Activated CD4-positive, alpha-beta T cell treated with anti-CD3 and anti-CD28 coated beads, Interleukin-2, amount 50 U/mL, for 48 hours (primary cell): Measurements from ENCODE around the gene CCR5AS.
"Not testable (repeated sequence)": the region's sequence is repeated elsewhere in the genome, so short reads cannot be mapped to it uniquely, and the experiment has no call there.

Experiments used
- DNase-seq, 2 experiments: peaks; one replicate each; pipeline ENCODE4 v3.0.0-alpha.2; 2020

The CCR5AS gene

DNA sequence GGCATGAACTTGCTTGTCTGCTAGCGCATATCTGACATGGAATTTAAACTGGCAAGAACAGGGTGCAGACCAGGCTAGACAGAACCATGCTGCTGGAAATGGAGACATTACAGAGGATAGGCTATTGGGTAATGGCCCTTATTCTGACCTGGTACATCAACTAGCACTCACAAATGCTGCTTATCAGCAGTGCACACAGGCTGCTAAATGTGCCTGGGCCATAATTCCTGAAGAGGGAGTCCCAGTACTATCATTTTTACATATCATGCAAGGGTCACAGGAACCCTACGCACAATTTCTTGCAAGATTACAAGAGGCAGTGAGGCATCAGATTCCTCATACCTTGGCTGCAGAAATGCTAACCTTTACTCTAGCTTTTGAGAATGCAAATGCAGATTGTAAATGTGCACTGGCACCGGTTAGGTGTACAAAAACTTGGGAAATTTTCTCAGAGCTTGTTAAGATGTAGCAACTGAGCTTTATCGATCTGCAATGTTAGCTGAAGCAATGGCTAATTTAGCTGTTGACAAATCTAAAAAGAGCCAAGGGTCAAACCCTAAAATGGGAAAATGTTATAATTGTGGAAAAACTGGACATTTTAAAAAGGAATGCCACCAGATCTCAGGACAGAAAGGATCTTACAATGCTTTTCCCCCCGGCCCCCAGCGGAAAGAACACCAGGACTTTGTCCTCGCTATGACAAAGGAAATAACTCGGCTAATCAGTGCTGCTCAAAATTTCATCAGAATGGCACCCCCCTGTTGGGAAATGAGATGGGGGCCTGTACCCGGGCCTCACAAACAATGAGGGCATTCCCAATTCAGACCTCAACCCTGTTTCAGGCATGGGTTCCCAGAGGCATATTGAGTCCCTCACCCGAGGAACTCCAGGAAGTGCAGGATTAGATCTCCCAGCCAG lies 21.3 kb upstream of the CCR5AS start:
- DNase-seq = no peak

DNA sequence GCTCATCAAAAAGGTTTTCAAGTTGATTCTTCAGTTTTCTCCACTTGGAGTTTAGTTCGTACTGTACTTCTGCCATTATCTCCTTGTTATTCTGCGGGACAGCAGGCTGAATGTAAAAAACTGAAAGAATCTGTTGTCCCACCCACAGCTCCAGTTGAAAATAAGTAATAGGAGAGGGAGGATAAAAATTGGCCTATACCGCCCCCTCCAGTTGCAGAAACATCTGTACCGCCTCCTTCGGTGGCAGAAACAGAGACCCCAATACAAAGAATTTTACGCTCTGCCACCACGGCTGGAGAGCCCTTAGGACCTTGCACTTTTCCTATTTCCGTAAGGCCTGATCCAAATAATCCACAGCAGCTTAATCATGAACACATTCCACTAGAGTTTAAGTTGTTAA lies 20.5 kb upstream of the CCR5AS start:
- DNase-seq = not testable (repeated sequence)

DNA sequence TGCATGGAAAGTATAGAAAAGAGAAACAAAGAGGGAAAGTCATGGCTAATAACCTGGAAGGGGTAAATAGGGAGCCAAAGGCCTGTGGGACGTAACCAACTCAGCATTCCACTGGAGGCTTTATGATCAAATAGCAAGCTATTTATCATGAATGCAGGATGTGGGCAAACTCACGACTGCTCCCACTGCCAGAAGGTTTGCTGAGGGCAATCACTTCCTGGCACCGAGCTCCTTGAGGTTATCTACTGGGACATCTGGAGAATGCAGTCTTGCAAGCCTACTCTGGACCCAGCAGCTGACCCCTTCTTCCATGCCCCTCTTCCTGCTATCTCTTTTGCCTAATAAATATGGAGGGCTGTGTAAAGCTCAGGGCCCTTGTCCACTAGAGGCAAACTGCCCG lies 19.6 kb upstream of the CCR5AS start:
- DNase-seq = not testable (repeated sequence)

DNA sequence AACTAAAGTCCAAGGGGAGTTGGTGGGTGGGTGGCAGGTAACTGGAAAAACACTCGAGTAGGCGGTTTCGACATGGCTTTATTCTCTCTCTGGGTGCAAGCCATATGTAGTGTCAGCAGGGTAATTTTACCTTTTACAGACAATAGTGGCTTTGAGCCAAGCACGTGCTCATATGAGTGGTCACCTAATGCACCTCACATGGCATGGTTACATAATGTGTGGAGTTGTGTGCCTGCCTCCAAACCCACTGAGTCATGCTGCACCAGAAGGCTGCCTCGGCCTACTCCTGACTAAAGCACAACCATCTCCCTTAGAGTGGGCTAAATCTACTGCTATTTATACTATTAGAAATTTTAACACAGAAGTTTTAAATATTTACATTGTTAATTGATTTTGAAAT lies 16.7 kb upstream of the CCR5AS start:
- DNase-seq = no peak

DNA sequence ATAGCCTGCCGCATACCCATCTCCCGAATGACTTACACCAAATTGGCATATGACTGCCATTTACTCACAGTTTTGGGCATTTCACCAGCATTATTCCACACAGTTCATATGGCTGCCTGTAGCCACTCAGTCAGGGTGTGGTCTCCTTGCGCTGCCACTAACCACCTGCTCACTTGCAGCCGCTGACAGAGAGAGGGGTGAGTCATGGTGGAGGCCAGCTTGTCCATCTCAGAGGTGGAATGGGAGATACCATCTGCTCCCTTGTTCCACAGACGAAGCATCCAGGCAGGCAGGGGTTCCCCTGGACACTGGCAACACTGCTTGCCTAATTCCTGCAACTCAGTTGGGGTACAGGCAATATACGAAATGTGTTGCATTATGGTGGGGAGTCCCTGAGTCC lies 15.8 kb upstream of the CCR5AS start:
- no peak for DNase-seq

DNA sequence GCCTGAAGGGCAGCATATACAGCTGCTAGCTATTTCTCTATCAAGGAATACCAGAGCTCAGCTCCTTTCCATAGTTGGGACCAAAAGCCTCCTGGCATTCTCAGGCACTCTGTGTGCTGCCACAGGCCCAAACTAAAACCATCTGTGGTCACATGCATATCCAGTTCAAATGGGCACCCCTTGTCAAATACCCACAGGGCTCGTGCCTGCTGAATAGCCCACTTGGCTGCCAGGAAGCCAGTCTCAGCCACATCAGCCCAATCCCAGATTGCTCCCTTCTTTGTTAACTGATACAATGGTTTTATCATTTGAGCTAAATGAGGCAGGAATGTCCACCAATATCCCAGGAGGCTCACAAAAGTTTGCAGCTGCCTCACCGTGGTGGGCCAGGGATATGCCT lies 14.1 kb upstream of the CCR5AS start:
- no peak for DNase-seq

DNA sequence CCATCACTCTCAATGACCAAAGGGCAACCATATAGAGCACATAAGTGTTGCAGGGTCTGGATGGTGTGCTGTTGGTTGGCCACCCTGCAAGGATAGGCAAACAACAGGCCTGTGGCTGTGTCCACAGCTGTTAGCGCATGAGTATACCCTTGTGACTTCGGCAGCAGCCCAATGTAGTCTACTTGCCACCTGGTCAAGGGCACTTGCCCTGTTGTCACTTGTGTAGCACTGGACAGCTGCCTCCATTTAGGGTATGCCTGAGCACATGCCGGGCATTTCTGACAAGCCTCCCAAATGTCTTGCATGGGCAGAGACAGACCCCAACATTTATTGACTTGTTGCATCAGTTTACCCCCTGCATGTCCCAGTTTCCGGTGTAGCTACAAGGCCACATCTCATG lies 12.9 kb upstream of the CCR5AS start:
- DNase-seq = no peak

DNA sequence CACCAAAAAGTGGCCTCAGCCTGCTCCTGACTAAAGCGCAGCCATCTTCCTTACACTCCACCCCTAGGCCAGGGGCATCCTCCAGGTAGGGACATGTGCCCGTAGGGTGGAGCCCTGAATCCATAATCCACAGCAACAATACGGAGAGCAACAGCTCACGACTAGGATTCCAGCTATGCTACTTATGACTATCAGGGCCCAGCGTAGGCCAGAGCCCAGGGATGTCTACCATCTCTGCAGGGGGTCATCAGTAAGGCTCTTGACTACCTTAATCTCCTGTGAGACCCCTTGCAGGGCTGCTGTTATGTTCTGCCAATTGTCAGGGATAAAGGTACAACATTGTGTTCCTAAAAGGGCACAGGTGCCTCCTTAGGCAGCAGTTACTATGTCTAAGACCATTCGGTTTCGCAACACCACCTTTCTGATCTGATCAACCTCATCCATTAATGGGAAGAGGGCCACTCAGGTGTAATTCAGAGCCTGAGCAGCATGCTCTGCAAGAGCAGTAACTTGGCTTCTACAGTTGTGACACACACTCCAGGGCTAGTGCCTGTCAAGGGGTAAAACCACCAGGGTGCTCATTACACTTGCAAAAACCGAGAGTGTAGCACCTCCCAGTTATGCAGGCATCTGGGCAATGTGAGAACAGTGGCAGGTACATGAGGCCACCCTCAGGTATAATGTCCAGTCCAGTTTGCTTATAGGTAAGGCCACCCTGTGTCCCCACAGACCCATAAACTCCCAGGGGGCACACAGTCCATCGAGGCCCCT lies 11.2 kb upstream of the CCR5AS start:
- no peak for DNase-seq

DNA sequence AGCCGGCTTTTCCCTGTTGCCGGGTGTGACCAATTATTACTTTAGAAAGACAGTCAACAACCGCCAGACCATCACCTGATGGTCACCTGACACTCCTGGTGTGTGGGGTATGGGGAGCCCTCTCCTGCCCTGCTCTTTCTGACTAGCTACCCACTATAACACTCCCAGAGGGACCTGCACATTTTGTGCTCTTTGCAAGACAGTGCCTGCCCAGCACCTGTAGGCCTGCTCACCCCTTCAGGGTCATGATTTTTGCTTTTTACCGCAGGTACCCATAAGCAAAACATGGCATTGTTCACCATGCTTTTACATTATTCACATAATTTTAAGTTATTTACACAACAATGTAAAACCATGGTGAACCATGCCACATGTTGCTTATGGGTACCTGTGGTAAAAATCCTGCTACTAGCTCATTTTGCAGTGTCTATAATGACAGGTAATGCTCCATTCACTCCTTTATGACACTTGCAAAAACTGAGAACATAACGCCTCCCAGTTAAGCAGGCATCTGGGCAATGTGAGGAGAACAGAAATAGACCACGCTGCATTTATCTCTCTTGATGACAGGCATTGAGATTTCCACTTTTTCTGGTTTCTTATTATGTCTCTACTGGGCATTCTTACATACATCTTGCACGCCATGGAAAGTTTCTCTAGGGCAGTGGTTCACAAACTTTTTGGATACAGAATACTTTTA lies 10.1 kb upstream of the CCR5AS start:
- no peak for DNase-seq

DNA sequence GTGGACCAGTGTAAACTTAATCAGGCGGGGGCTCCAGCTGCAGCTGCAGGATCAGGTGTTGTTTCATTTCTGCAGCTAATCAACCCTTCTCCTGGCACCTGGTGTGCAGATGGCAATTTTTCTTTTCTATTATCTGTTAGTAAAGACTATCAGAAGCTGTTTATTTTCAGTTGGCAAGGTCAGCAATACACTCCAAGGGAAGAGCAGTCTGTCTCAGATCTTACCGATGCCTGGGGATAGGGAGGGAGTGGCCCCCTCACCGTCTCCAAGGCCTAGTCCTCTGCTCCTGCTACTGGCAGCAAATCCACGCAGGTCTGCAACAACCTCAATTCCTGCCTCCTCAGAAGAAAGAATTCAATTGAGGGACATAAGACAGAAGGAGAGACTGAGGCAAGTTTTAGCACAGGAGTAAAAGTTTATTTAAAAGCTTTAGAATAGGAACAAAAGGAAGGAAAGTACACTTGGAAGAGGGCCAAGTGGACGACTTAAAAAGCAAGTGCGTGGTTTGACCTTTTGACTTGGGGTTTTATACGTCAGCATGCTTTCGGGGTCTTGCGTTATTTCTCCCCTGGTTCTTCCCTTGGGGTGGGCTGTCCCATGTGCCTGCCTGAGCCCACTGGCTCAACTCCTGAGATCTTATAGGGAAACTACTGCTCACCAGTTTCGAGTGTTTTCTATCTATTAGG lies 9.4 kb upstream of the CCR5AS start:
- DNase-seq = no peak

DNA sequence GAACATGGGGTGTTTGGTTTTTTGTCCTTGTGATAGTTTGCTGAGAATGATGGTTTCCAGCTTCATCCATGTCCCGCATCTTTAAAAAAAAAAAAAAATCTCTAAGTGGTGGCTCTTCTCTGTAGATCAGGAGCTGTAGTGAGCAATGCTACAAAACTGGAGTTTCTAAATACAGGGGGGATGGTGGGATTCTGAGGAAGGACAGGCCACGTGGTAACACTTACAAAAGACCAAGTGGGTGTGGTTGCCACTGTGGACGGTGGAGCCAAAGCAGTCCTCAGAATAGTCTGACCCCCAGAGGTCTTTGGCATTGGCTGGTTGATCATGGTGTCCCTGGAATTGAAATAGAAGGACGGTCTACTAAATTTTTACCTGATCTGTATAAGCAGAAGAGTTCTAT lies 7.9 kb upstream of the CCR5AS start:
- DNase-seq = no peak

DNA sequence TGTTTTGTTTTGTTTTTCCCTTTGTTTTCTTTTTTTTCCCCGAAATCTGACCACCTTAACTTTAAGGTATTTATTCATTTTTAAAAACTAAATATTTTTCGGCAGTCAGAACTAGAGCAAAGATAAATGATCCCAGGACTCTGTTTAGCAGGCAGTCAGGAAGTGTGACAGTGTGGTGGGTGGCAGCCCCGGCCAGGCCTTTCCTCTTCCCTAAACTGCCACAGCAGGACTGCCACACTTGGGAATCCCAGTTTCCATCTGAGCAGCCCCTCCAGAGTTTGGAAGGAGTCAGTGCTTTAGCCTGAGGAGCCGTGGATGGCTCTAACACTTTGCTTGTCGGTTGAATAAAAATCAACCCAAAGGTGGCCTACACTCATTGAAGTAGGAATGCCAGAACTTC lies 7.1 kb upstream of the CCR5AS start:
- DNase-seq = no peak

DNA sequence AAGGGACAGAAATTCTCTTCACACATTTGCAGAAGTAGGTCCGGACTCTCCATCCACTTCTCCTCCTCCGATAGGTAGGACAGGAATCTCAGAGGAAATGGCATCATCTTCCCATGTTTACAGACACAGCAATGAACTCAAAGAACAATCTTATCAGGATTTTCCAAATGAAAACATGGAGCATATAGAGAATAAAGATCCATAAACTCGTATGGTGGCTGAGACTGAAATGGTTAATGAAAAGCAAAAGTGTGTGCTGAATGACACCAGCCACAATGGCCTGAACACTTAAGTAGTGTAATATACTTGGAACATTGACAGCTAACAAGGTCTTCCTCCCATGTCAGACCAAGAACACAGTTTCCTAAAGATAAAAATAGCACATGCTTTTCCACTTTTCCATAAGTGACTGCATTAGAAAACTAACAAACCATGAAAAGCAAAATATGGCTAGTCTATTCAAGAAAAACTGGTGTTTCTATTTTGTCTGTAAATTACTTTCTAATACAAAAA lies 6.0 kb upstream of the CCR5AS start:
- DNase-seq = no peak

DNA sequence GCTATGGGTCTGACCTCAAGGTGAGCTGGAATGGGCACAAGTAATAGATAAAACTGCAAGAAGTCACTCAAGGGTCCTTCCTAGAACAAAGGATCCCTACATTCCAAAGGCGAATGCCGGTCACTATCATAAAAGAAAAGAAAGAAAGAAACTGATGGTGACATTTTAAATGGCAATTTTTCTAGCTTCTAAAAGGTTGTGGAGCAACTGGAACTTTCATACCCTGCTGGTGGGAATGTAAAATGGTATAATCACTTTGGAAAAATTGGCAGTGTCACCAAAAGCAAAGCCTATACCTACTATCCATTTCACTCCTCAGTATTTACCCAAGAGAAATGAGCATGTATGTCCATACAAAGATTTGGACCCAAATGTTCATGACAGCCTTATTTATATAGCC lies 4.4 kb upstream of the CCR5AS start:
- DNase-seq = no peak

DNA sequence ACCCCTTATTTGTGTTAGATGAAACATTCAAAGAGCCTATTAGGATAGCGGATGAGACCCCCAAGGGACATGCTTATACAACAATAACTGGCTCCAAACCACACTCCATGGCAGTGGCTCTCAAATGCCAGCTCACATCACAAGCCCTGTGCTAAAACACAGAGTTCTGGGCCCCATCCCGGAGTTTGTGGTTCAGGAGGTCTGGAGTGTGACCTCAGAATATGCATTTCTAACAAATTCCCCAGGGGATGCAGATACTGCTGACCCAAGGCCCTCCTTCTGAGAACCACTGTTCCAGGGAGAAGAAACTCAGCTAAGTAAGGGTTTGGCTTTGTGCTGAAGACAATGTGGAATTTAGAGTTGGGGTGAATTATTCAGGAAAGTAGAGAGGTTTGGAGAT lies 3.8 kb upstream of the CCR5AS start:
- no peak for DNase-seq

DNA sequence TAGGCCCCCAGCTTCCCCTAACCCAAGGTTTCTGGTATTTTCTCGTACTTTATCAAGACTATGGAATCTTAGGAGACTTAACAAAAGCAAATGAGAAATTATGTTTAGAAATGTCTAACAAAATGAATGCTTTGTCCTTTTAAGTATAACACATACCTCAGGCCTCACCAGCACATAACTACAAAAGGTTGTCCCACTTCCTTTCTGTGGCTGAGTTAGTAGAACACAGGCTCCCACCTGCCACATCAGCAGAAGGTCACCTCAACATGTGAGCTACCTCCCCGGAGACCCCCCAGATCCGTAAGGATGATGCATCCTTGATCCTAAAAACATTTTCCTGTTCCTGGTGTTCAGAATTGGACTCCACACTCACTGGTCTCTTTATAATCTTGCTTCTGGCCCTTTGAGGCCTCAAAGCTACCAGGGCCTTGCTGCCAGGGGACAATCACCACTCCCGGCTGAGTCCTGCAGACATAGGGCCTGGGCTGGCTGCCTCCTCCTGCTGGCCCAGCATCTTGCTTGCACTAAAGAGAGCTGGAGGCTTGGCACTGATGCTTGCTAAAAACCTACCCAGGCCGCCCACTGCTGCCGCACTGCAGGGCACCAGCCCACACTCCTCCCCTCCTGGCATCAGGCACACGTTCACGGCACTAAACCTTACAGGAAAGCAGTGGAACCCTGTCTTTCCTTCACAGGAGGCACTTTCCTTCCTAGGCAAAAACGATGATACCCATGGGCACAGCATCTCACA lies 3.0 kb upstream of the CCR5AS start:
- no peak for DNase-seq

DNA sequence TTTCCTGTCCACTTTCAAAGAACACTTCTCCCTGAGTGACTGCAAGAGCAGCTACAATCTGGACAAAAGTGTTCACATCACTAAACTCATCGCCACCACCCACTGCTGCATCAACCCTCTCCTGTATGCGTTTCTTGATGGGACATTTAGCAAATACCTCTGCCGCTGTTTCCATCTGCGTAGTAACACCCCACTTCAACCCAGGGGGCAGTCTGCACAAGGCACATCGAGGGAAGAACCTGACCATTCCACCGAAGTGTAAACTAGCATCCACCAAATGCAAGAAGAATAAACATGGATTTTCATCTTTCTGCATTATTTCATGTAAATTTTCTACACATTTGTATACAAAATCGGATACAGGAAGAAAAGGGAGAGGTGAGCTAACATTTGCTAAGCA lies 2.0 kb upstream of the CCR5AS start:
- no peak for DNase-seq

DNA sequence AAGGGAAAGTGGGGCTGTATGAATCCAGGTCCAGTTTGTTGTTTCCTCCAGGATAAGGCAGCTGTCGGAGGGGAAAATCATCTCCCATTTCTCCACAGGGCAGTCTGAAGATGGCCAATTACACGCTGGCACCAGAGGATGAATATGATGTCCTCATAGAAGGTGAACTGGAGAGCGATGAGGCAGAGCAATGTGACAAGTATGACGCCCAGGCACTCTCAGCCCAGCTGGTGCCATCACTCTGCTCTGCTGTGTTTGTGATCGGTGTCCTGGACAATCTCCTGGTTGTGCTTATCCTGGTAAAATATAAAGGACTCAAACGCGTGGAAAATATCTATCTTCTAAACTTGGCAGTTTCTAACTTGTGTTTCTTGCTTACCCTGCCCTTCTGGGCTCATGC lies 1.1 kb upstream of the CCR5AS start:
- no peak for DNase-seq

DNA sequence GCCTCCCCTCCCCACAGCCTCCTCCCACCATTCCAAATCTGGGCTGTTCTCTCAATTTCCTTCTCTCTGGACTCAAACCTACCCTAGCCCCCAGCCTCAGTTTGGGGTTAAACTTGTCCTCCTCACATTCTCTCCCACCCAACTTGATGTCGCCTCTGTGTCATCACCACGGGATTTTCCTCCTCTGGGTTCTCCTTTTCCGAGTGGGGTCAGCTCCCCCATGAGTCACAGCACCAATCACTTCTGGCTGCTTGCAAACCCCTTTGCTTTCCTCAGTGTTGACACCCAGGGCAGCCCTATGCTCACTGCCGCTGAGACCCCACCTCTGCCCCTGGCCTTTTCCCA lies 451 bp downstream of the CCR5AS start:
- no peak for DNase-seq

DNA sequence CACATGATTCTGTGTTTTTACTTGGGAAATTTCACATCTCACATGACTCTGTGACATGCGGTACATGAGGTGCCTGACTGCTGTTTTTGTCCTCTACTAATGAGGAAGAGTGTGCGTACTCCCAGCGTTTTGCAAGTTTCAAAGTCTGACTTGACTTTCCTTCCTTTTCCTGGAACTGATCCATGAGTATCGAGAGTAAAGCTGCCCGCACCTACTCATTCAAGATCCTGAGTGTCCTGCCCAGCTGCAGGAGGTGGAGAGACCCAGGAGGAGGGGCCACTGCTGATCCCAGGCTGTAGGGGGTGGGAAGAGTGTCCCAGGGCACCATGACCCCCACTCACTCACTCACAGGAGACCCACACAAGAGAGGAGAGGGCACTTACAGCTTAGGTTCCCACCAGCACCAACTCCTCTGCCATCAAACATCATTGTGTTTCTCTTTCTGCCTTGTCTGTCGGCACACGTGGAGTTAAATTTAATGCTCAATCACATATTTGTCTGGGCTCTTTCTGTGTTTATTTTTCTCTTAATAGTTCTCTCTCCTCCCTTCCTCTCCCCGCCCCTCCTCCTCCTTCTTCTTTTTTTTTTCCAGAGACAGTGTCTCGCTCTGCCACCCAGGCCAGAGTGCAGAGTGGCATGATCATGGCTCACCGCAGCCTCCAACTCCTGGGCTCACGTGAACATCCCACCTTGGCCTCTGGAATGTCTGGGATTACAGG lies 1.4 kb downstream of the CCR5AS start:
- no peak for DNase-seq

DNA sequence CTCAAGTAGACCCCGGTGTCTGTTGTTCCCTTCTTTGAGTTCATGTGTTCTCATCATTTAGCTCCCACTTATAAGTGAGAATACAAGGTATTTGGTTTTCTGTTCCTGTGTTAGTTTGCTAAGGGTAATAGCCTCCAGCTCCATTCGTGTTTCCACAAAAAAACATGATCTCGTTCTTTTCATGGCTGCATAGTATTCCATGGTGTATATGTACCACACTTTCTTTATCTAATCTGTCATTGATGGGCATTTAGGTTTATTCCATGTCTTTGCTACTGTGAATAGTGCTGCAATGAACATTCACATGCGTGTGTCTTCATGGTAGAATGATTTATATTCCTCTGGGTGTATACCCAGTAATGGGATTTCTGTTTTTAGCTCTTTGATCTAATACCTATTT lies 4.0 kb downstream of the CCR5AS start:
- not testable (repeated sequence) for DNase-seq

DNA sequence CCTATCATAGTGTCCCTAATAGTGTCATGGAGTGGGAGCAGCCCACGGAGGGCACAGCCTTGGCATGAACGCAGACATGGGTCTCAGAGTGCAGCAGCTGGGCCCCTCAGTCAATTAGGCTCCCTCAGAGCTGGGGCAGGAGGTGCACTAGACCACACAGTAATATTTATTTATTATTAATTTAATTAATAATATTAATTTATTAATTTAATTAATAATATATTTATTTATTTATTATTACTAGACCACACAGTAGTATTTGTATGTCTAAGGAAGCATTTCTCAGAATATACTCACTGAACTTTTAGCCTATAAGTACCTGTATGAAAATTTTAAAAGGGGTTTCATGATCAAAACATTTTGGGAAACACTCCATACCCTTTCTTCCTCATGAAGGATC lies 5.3 kb downstream of the CCR5AS start:
- no peak for DNase-seq
